Right cardiac atrium (tissue), 5 donors: ENCODE data around the gene CPLX3. TPM values are rescaled to one million over a fixed set of nuclear protein-coding genes. Genes with fewer than 3 reads are reported as not detected.
A peak's percentile ranks its signal among the peaks of the same experiment; 100 is the strongest.

Source experiments
- ATAC-seq, 2 donors: fragments of 200-7000 bp; cut with Tn5 transposase; one replicate each; pipeline versions ENCODE4 v1.8.0 to v1.9.1; 2020; ENCODE audit warnings: moderate library complexity in 2 of 2, mild to moderate bottlenecking in 1 of 2
- DNase-seq, 3 donors: peaks; one replicate each; pipeline ENCODE4 v3.0.0-alpha.2; 2020
- H3K27ac ChIP-seq: one replicate; pipeline ENCODE4 v1.5.1; 2013; ENCODE audit warnings: mild to moderate bottlenecking, low read length, control low read depth, moderate library complexity
- H3K27me3 ChIP-seq: one replicate; pipeline ENCODE4 v1.6.1; 2013; ENCODE audit not compliant: control insufficient read depth, insufficient read depth
- H3K4me1 ChIP-seq: one replicate; pipeline ENCODE4 v1.6.1; 2013; ENCODE audit warnings: low read length; ENCODE audit not compliant: control insufficient read depth, insufficient read depth
- H3K4me3 ChIP-seq: one replicate; pipeline ENCODE4 v1.5.1; 2013; ENCODE audit warnings: low read length, control low read depth
- H3K9me3 ChIP-seq: one replicate; pipeline ENCODE4 v1.6.1; 2013; ENCODE audit warnings: low read length; ENCODE audit not compliant: control insufficient read depth
- WGBS: extraction: QIAGEN DNeasy Blood & Tissue Kit; methylation state at CpG from one replicate; pipeline ENCODE4 v1.1.7; 2013; 5-methylcytosine and 5-hydroxymethylcytosine counted together
- intact Hi-C, 4 donors: fragments of 100-400 bp; cut with DNase I; formaldehyde crosslinking; loops; one replicate each; pipeline versions ENCODE4 v1.11.0 to v1.14.0; 2022 to 2023
- polyA plus RNA-seq: library from polyadenylated mRNA; stranded (reverse); fragments of 200-250 nt; gene quantifications from one replicate; pipeline ENCODE4 v1.2.3, GENCODE V29; 2013
- total RNA-seq, 4 donors: library from RNA; stranded (reverse); fragmentation: NEBNext Ultra II Directional; extraction: Animal tissue kit (Norgen Biotek cat#: 25700); gene quantifications; one replicate each; pipeline ENCODE4 v1.2.1, GENCODE V29; 2021
- donor health status: healthy with polysubstance abuse.
- donor health status: DM: no; HTN: yes; CAD: no.
- donor health status: DM: no; HTN: no; CAD: no.
- donor health status: DM: no; HTN: yes; CAD: no; lungs with severe emphysema.
- donor health status: DM: yes; HTN: yes; CAD: no.

CPLX3 gene
- total and polyA plus RNA-seq, 5 donors = 13.0 to 31.0 (median 16.1) TPM

DNA sequence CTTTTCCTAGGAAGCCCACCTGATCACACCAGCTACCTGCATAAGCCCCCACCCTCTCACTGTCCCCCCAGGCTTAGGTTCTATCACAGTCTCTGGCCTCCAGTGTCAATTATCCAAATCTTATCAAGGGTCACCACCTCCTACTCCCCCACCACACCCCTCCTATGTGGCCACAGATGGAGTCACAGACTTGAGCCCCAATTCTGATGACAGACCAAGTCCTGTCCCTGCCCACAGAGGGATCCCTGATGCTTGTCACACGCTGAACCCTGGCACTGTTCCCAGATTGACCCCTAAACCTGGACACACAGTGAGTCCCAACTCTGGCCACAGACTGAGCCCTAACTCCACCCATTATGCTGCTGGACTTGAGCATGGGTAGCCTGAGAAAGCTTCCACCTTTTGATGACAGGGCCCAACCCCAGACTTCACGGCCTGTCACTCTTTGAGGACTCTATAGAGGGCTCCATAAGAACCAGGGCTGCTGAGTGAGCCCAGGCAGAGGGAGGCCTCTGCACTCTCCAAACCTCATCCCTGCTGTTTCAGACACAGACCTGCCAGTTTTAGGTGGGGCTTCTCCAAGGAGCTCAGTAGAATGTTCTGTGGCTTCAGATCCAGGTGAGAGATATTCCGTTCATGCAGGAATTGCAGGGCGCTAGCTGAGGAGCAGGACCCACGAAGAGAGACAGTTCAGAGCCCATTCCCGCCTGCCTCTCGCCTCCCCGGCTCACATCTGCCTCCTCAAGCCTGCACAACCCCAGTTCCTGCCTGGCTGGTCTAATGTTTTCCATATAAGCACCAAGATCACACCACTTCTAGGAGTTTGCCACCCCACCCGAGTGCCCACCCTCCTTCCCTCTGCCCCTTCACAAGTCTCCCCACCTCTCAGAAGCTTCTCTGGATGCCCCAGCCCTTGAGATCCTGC lies 14.7 kb downstream of the CPLX3 start:
- Histone ChIP-seq H3K27me3 (no peaks in the 10 kb centered on the region), H3K9me3 (no peaks in the 10 kb centered on the region), H3K4me1 (no peaks in the 10 kb centered on the region), H3K4me3 (no peak overlapping the region), H3K27ac (no peak overlapping the region)
- intact Hi-C loops = loop anchor here in 1 of 4 donors (10.0 kb wide), 1 partner anchor 54 kb away; the partner anchor contains the start of gene MPI
- DNase-seq (peak in 1 of 3 donors; percentile 47), ATAC-seq (no peak)
- WGBS = 91% methylated on average over 9 of the region's 9 CpGs

DNA sequence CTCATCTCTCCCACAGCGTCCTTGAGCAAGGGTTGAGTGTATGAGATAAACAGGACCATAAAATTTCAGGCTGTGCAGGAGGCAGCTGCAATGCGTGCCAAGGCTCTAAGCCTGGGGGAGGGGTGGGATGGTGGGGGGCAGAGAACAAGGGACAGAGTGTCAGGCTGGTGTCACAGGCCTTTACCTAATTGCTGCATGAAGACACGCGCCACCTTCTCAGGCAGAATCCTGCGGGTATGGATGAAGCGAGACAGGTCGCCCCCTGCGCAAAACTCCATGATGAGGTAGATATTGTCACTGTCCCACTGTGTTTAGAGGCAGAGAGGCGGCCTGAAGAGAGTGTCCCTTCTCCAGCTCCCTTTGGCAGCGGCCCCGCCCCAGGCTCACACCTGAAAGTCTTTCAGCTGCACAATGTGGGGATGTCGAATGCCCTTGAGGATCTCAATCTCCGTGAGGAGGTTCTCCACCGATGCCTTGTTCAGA lies 15.5 kb downstream of the CPLX3 start:
- H3K9me3 ChIP-seq = no peaks in the 10 kb centered on the region
- 83% methylated on average over 14 of the region's 14 CpGs for WGBS
- H3K27me3 ChIP-seq = no peaks in the 10 kb centered on the region
- ATAC-seq = no peak
- intact Hi-C loops = loop anchor here in 1 of 4 donors (10.0 kb wide), 1 partner anchor 53 kb away; the partner anchor contains the start of gene MPI
- DNase-seq = peak in 1 of 3 donors; percentile 58
- H3K4me1 ChIP-seq = no peaks in the 10 kb centered on the region
- H3K27ac ChIP-seq = no peak overlapping the region
- H3K4me3 ChIP-seq = peak overlapping the region; percentile 71

DNA sequence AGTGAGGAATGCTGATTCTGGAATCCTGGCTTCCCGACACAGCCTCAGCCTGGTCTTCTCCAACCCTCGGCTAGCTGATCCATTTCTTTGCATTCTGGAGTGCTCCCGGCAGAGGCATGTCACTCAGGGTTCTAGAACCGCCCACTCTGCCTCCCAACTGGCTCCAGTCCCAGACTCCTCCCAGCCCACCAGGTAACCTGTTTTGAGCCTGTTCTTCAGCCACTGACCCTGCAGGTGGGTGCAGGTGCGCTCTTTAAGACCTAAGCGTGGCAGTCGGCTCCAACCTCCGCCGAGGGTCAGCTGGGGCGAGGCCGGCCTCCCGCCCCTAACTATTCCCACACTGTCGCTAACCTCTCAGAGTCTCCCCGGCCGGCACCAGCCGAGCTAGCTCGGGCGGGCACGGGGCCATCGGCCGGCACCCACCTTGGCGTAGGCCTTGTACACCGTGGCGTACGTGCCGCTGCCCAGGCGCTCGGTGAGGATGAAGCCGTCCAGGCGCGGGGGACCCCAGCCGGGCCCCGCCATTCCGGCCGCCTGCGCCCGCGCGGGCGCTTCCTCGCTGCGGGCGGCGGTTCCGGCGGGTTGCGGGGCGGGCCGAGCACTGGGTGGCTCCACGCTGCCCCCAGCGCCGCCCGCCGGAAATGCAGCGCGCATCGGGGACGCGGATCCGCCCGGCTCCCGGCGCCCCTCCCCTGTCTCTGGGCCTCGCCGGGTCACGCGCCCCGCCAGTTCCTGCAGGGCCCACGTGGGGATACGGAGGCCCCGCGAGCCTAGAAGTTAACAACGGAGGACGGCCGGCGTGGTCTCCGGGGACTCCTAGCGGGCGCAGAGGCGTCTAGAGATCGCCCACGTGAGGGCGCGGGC lies 16.4 kb downstream of the CPLX3 start, which contains the start of gene ULK3:
Gene ULK3, minus strand, starts transcription at position 576 of the 864 bp plus-strand sequence. Its CDS starts 51 bp downstream, at position 525.
- peak; percentile 89 to 91 for ATAC-seq
- intact Hi-C loops = loop anchor here in 1 of 4 donors (10.0 kb wide), 1 partner anchor 52 kb away; the partner anchor contains the start of gene MPI

DNA sequence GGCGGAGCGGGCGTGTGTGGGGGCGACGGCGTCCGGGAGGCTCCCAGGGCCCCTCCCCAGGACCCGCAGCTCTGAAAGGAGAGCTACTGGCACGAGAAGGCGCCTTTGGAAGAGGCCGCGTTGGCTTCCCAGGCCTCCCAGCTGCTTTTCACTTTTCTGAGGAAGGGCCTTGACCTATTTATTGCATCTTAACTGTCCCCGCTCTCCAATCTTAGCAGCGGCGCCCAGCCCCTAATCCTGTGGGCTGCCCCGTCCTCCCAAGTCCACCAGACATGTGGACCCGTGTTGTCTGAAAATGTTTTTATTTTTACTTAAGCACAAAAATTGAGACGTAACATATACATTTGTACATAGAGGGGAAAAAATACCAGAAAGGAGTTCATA lies 17.0 kb downstream of the CPLX3 start:
- Histone ChIP-seq H3K27ac (peak overlapping the region; percentile 8), H3K27me3 (no peaks in the 10 kb centered on the region), H3K9me3 (no peaks in the 10 kb centered on the region), H3K4me3 (peak overlapping the region; percentile 71), H3K4me1 (peaks cover 2% of the 10 kb centered on the region)
- 9% methylated on average over 18 of the region's 18 CpGs for WGBS
- intact Hi-C loops = loop anchor here in 1 of 4 donors (10.0 kb wide), 1 partner anchor 51 kb away; the partner anchor contains the start of gene MPI
- ATAC-seq (no peak), DNase-seq (no peak)

More for the DNA sequence above, 16.4 kb downstream of the CPLX3 start, which contains the start of gene ULK3:
- Histone ChIP-seq H3K27me3 (no peaks in the 10 kb centered on the region), H3K9me3 (no peaks in the 10 kb centered on the region), H3K4me3 (peak within 1 kb of the TSS; percentile 71), H3K27ac (peak within 1 kb of the TSS; percentile 71), H3K4me1 (peaks cover 2% of the 10 kb centered on the region)
- DNase-seq = peak; percentile 92 to 97 (median 97)
- under 1% methylated on average over 84 of the region's 84 CpGs for WGBS

DNA sequence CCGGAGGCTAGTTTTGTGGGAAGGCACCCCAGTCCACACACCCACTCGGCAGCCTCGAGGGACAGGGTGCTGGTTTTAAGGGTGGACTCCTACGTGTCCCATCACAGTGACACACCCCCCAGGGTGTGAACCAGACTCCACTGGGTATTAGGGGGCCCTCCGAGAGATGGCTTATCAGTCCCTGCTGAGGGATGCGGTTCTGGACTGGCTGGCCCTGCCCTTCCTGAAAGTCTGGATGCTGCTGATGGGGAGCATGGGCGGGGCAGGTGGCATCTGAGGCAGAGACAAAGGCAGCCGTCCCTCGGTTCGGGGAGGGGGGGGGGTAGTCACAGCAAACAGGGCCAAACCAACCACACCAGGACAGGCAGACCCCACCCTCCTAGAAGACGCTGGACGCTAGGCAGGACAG lies 17.5 kb downstream of the CPLX3 start:
- no peak overlapping the region for H3K4me3 ChIP-seq
- no peaks in the 10 kb centered on the region for H3K27me3 ChIP-seq
- 52% methylated on average over 12 of the region's 12 CpGs for WGBS
- DNase-seq (peak in 1 of 3 donors; percentile 67), ATAC-seq (peak in 1 of 2 donors; percentile 12)
- intact Hi-C loops = loop anchor here in 1 of 4 donors (10.0 kb wide), 1 partner anchor 51 kb away; the partner anchor contains the start of gene MPI
- peaks cover 2% of the 10 kb centered on the region for H3K4me1 ChIP-seq
- no peak overlapping the region for H3K27ac ChIP-seq
- H3K9me3 ChIP-seq = no peaks in the 10 kb centered on the region

DNA sequence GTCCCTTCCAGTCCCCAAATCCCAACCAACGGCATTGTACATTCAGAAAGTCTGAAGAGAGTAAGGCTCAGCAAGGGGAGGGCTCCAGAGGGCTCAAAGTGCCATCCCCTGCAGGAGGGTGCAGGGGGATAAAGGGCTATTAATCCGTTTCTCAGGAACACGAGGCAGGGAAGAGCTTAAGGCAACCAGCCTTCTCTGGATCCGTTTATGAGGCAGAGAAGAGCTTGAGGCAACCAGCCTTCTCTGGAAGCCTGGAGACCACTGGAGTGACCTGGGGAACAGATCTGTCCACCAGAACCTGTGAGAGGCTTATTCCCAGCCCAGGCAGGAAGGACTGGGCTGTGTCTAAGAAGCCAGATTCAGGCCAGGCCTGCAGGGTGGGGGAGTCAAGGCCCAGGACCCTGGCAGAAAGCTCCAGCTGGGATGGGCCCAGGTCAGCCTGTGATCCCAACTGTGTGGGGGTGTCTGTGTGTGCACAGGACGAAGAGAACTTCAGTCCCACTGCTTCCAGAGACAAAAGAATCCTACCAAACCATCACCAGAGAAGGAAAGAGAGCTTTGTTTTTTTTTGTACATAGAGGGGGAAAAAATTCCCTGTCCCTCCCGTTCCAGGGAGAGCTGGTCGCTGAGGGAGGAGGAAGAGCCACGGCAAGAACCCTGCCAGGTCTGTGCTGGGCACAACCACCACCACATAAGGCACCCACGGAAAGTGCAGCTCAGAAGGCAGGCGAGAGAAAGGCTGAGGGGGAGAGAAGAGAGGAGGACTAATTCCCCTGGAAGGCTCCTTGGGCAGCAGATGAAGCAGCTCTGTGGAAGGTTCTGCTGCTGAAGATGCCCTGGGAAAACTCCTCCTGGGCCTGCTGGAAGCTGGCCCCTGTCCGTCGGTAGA lies 18.1 kb downstream of the CPLX3 start:
- peaks cover 2% of the 10 kb centered on the region for H3K4me1 ChIP-seq
- whole genome bisulfite sequencing = 80% methylated on average over 12 of the region's 12 CpGs
- H3K4me3 ChIP-seq = no peak overlapping the region
- no peaks in the 10 kb centered on the region for H3K27me3 ChIP-seq
- ATAC-seq = no peak
- intact Hi-C loops = loop anchor here in 1 of 4 donors (10.0 kb wide), 1 partner anchor 50 kb away; the partner anchor contains the start of gene MPI
- H3K27ac ChIP-seq = no peak overlapping the region
- DNase-seq = peak in 1 of 3 donors; percentile 58
- no peaks in the 10 kb centered on the region for H3K9me3 ChIP-seq

DNA sequence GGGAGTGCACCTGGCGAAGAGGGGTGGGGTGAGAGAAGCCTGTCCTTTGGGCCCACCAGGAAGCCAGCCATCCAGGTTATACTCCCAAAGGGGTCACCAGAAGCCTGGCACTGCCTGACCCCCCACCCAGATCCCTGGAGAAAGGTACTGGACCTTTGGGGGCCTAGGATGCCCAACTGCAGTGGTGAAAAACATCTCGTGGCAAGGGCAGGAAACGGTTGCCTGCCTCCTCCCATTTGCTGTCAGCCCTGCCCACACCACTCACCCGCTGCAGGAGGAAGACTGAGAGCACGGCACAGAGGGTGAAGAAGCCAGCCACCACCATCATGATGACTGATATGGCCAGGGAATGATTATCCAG lies 18.8 kb downstream of the CPLX3 start:
- ATAC-seq = no peak
- intact Hi-C loops = loop anchor here in 1 of 4 donors (10.0 kb wide), 1 partner anchor 50 kb away; the partner anchor contains the start of gene MPI
- H3K27me3 ChIP-seq = no peaks in the 10 kb centered on the region
- no peaks in the 10 kb centered on the region for H3K9me3 ChIP-seq
- H3K4me1 ChIP-seq = peaks cover 2% of the 10 kb centered on the region
- H3K4me3 ChIP-seq = no peak overlapping the region
- DNase-seq = peak in 1 of 3 donors; percentile 27
- H3K27ac ChIP-seq = no peak overlapping the region
- 78% methylated on average over 5 of the region's 5 CpGs for WGBS

DNA sequence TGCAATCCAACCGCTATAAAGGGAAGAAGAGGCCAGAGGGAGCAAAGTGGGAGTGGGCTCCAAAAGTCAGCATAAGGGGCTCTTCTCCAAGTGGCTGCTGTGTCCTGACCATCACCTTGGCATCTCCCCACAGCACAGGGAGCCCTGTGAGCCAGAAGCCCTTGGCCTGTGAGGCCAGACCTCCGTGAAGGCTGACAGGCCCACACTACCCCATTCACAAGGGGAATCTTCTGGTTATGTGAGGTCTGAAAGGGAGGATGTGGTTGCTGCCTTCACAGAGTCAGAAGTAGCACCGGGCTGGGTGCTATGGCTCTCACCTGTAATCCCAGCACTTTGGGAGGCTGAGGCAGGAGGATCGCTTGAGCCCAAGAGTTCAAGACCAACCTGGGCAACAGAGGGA lies 19.2 kb downstream of the CPLX3 start:
- intact Hi-C loops = loop anchor here in 1 of 4 donors (10.0 kb wide), 1 partner anchor 49 kb away; the partner anchor contains the start of gene MPI
- WGBS = 91% methylated on average over 4 of the region's 4 CpGs

DNA sequence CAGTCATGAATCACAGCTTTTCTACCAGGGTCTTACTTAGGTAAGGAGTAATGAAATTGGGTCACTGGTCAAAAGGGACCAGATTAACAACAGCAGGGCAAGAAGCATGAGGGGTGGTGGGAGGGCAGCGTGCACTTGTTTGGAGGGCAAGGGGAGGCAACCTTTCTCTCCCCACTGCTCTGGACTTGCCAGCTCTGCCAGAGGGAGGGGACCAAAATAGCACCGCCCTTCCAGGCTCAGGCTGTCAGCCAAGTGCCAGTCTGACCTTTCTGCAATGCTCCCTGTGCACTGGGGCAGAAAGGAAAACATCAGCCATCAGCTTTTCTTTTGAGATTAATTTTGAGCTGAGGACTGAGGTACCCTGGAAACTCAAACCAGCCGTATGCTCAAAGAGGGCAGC lies 21.0 kb downstream of the CPLX3 start:
- no peaks in the 10 kb centered on the region for H3K9me3 ChIP-seq
- H3K27me3 ChIP-seq = no peaks in the 10 kb centered on the region
- DNase-seq (peak; percentile 44 to 78 (median 60)), ATAC-seq (no peak)
- peak overlapping the region; percentile 11 for H3K27ac ChIP-seq
- H3K4me3 ChIP-seq = no peak overlapping the region
- intact Hi-C loops = loop anchor here in 1 of 4 donors (10.0 kb wide), 1 partner anchor 47 kb away; the partner anchor contains the start of gene MPI
- WGBS = 68% methylated on average over 3 of the region's 3 CpGs
- peaks cover 2% of the 10 kb centered on the region for H3K4me1 ChIP-seq

More for the DNA sequence above, 19.2 kb downstream of the CPLX3 start:
- H3K4me3 ChIP-seq = no peak overlapping the region
- H3K27ac ChIP-seq = no peak overlapping the region
- no peaks in the 10 kb centered on the region for H3K27me3 ChIP-seq
- ATAC-seq = no peak
- H3K9me3 ChIP-seq = no peaks in the 10 kb centered on the region
- peak in 1 of 3 donors; percentile 24 for DNase-seq
- peaks cover 2% of the 10 kb centered on the region for H3K4me1 ChIP-seq
